CD8-positive, alpha-beta memory T cell (primary cell): ENCODE data around the gene C3AR1. TPM values are rescaled to one million over a fixed set of nuclear protein-coding genes. Genes with fewer than 3 reads are reported as not detected.

Experiments
- CTCF ChIA-PET: fragments of 350-600 bp; sonication (Branson Sonifier 250); formaldehyde crosslinking; loops from one replicate; lab custom pipeline; 2021; ENCODE audit warnings: antibody characterized with exemption; lab: Charles Lee
- POLR2A ChIA-PET: fragments of 350-600 bp; sonication (Branson Sonifier 250); formaldehyde crosslinking; loops from one replicate; lab custom pipeline; 2021; ENCODE audit warnings: antibody characterized with exemption; lab: Charles Lee
- DNase-seq, 5 donors: peaks; one replicate each; pipeline versions ENCODE4 v3.0.0 to v3.0.0-alpha.2; 2020 to 2022; ENCODE audit warnings: mixed read lengths in 1 of 5
- H3K27ac ChIP-seq: one replicate; pipeline ENCODE4 v1.7.0; 2013; ENCODE audit warnings: low read depth, mild to moderate bottlenecking, low read length, moderate library complexity
- H3K27me3 ChIP-seq: 2 replicates; pipeline ENCODE4 v1.7.0; 2013; ENCODE audit warnings: low read length, mild to moderate bottlenecking; ENCODE audit not compliant: insufficient read depth, poor library complexity, severe bottlenecking
- H3K36me3 ChIP-seq: 2 replicates; pipeline ENCODE4 v1.7.0; 2013; ENCODE audit warnings: mild to moderate bottlenecking, low read length, moderate library complexity; ENCODE audit not compliant: insufficient read depth
- H3K4me1 ChIP-seq: 2 replicates; pipeline ENCODE4 v1.7.0; 2013; ENCODE audit warnings: mild to moderate bottlenecking, low read length, moderate library complexity; ENCODE audit not compliant: insufficient read depth
- H3K4me3 ChIP-seq: 2 replicates; pipeline ENCODE4 v1.7.0; 2013; ENCODE audit warnings: mild to moderate bottlenecking, low read length
- H3K9me3 ChIP-seq: 2 replicates; pipeline ENCODE4 v1.7.0; 2013; ENCODE audit warnings: mild to moderate bottlenecking, low read length
- H3K27ac Mint-ChIP-seq, 8 donors: one replicate each; pipeline ENCODE4 v1.8.0; 2020 to 2021; ENCODE audit warnings: mixed read lengths in 8 of 8, mild to moderate bottlenecking in 6 of 8, inconsistent platforms in 3 of 8, moderate library complexity in 3 of 8
- H3K27me3 Mint-ChIP-seq, 2 donors: one replicate each; pipeline ENCODE4 v1.8.0; 2020 to 2021; ENCODE audit warnings: mixed read lengths in 2 of 2, mild to moderate bottlenecking in 1 of 2, moderate library complexity in 1 of 2
- H3K36me3 Mint-ChIP-seq, 3 donors: one replicate each; pipeline ENCODE4 v1.8.0; 2020 to 2021; ENCODE audit warnings: mixed read lengths in 3 of 3, inconsistent platforms in 1 of 3, mild to moderate bottlenecking in 1 of 3
- H3K4me1 Mint-ChIP-seq, 3 donors: one replicate each; pipeline ENCODE4 v1.8.0; 2020 to 2021; ENCODE audit warnings: mixed read lengths in 3 of 3, inconsistent platforms in 1 of 3, mild to moderate bottlenecking in 1 of 3
- H3K4me3 Mint-ChIP-seq, 7 donors: one replicate each; pipeline ENCODE4 v1.8.0; 2020 to 2021; ENCODE audit warnings: mixed read lengths in 7 of 7, mild to moderate bottlenecking in 6 of 7, moderate library complexity in 4 of 7, inconsistent platforms in 2 of 7
- H3K9me3 Mint-ChIP-seq, 5 donors: one replicate each; pipeline ENCODE4 v1.8.0; 2020 to 2022; ENCODE audit warnings: mixed read lengths in 5 of 5, mild to moderate bottlenecking in 3 of 5, moderate library complexity in 2 of 5, inconsistent platforms in 1 of 5
- polyA plus RNA-seq: library from polyadenylated mRNA; unstranded; fragments of 300-500 nt; fragmentation: Illumina TruSeq; gene quantifications from one replicate; pipeline ENCODE4 v1.2.3, GENCODE V29; 2021
- total RNA-seq, 2 experiments: library from RNA; stranded (reverse); gene quantifications; one replicate each; pipeline ENCODE4 v1.2.3, GENCODE V29; 2021

C3AR1 gene
- total and polyA plus RNA-seq, 3 experiments from 2014 or later: 1.2 to 15.5 (median 2.0) TPM

DNA sequence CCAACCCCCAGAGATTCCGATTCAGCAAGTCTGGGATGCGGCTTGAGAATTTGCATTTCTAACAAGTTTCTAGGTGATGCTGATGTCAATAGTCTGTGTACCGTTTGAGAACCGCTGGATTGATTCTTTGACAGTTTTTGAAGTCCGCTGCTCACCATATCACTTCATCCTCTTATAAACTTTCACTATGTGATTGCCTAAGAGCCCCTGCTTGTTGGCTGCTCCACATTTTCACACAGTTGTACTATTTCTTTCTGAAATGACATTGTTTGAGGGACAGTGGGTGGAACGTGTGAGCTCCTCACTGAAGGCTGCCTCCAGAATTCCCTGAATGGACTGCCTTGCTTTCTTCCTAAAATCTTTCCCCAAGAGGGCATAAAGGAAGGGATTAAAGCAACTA, 7.7 kb downstream of the C3AR1 start:
- Mint-ChIP-seq H3K27me3 (no peaks in the 10 kb centered on the region), H3K9me3 (no peaks in the 10 kb centered on the region), H3K4me1 (peaks cover 3 to 8% (median 4%) of the 10 kb centered on the region in 3 donors), H3K27ac (no peak overlapping the region), H3K4me3 (no peak overlapping the region), H3K36me3 (peaks cover 0 to 37% (median 17%) of the 10 kb centered on the region in 3 donors)
- POLR2A ChIA-PET: no interaction called here
- no peak for DNase-seq
- H3K27ac ChIP-seq: no peak overlapping the region
- CTCF ChIA-PET: interaction anchor here (0.9 to 3.3 kb wide), 3 partner anchors 13 to 332 kb away, joined by 3 to 12 read pairs (median 6); no protein-coding TSS in a partner anchor
- no peaks in the 10 kb centered on the region for H3K27me3 ChIP-seq
- H3K4me3 ChIP-seq: no peak overlapping the region
- peaks cover 15% of the 10 kb centered on the region for H3K36me3 ChIP-seq
- no peaks in the 10 kb centered on the region for H3K9me3 ChIP-seq
- H3K4me1 ChIP-seq: no peaks in the 10 kb centered on the region

DNA sequence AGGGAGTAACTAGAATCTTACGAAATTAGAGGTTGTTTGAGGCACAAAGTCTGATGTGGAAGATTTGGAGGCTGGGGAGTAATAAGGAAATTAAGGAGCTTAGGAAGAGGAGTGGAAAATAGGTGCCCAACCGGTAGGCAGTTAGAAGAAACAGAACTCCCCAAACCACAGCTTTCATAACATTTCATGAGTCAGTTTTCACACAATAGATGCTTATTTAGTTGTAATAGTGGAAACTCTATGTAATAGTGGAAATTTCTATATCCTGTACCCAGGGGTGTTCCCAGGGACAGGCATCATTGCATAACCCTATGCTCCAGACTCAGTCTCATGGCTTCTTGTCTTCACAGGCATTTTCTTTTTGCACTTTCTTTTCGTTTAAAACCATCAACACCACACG, 8.3 kb downstream of the C3AR1 start:
- Histone ChIP-seq H3K4me3 (no peak overlapping the region), H3K4me1 (no peaks in the 10 kb centered on the region), H3K9me3 (no peaks in the 10 kb centered on the region), H3K36me3 (peaks cover 19% of the 10 kb centered on the region), H3K27me3 (no peaks in the 10 kb centered on the region), H3K27ac (no peak overlapping the region)
- Mint-ChIP-seq H3K27ac (peak overlapping the region in 5 of 8 donors; percentile 9 to 73 (median 57)), H3K4me3 (no peak overlapping the region), H3K4me1 (peaks cover 0 to 4% (median 0%) of the 10 kb centered on the region in 3 donors), H3K27me3 (no peaks in the 10 kb centered on the region), H3K9me3 (no peaks in the 10 kb centered on the region), H3K36me3 (peaks cover under 1 to 43% (median 17%) of the 10 kb centered on the region in 3 donors)
- DNase-seq: no peak
- ChIA-PET POLR2A (no interaction called here), CTCF (interaction anchor here (0.9 to 3.3 kb wide), 4 partner anchors 13 to 332 kb away, joined by 3 to 12 read pairs (median 5); no protein-coding TSS in a partner anchor)

DNA sequence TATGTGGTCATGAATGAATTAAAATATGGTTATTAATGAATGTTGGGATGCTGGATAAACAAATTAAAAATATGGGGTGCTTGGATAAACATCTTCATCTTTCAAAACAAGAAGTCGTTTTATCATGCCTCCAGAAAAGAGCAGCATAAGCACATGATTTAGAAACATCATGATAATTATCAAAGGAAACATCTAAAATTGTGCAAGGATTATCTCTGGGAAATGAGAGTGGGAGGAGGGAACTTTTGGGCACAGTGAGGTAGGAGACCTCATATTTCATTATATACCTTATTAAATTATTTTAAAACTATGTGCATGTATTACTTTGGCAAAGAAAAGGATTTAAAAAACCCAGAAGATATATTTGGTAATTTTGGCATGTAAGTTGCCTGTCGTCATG, 8.9 kb downstream of the C3AR1 start:
- Mint-ChIP-seq H3K4me1 (peaks cover 0 to 4% (median 0%) of the 10 kb centered on the region in 3 donors), H3K4me3 (no peak overlapping the region), H3K9me3 (no peaks in the 10 kb centered on the region), H3K27me3 (no peaks in the 10 kb centered on the region), H3K36me3 (peaks cover 4 to 49% (median 21%) of the 10 kb centered on the region in 3 donors), H3K27ac (peak overlapping the region in 6 of 8 donors; percentile 24 to 61 (median 47))
- H3K27ac ChIP-seq: no peak overlapping the region
- no peaks in the 10 kb centered on the region for H3K4me1 ChIP-seq
- H3K36me3 ChIP-seq: peaks cover 19% of the 10 kb centered on the region
- no peak overlapping the region for H3K4me3 ChIP-seq
- no peaks in the 10 kb centered on the region for H3K9me3 ChIP-seq
- POLR2A ChIA-PET: interaction anchor here (0.6 kb wide), 1 partner anchor 121 kb away, joined by 4 read pairs; no protein-coding TSS in a partner anchor
- CTCF ChIA-PET: interaction anchor here (1.1 to 3.3 kb wide), 3 partner anchors 12 to 21 kb away, joined by 4 to 12 read pairs (median 6); no protein-coding TSS in a partner anchor
- no peak for DNase-seq
- no peaks in the 10 kb centered on the region for H3K27me3 ChIP-seq

DNA sequence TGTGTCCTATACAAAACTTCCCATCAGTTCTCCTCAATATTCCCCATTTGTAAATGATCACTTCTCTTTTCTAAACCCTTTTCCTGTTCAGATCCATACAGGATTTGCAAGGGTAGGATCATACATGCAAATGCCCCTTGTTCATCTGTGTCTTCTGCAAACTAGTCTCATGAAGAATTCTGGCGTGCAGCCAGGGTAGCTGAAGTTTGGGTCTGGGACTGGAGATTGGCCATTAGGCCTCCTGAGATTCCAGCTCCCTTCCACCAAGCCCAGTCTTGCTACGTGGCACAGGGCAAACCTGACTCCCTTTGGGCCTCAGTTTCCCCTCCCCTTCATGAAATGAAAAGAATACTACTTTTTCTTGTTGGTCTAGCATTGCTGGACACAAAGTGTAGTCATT, 11.3 kb downstream of the C3AR1 start:
- Histone ChIP-seq H3K9me3 (no peaks in the 10 kb centered on the region), H3K4me1 (no peaks in the 10 kb centered on the region), H3K36me3 (peaks cover 32% of the 10 kb centered on the region), H3K27me3 (no peaks in the 10 kb centered on the region), H3K27ac (no peak overlapping the region), H3K4me3 (no peak overlapping the region)
- Mint-ChIP-seq H3K9me3 (no peaks in the 10 kb centered on the region), H3K27me3 (no peaks in the 10 kb centered on the region), H3K4me1 (no peaks in the 10 kb centered on the region), H3K27ac (peak overlapping the region in 2 of 8 donors; percentile 16 to 44), H3K4me3 (no peak overlapping the region), H3K36me3 (peaks cover 9 to 64% (median 26%) of the 10 kb centered on the region in 3 donors)
- POLR2A ChIA-PET: interaction anchor here (0.6 kb wide), 1 partner anchor 10 kb away, joined by 3 read pairs; no protein-coding TSS in a partner anchor
- no peak for DNase-seq
- CTCF ChIA-PET: no interaction called here

DNA sequence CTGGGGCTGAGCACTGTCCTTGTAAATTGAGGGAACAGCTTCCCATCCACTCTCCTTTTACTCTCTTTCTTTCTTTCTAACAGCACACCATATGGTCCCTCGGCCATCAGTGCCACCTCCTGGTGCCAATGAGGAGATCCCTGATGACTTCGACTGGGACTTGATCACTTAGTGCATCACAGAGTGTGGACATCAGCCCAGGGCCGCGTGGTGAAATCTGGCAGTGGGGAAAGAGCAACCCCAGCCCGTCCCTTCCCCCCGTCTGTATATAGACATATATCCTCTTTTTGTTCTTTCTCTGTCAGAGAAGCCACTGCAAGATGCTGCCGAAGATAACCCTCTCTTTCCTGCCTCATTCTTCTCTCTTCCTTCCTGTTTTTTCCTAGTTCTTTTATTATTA, 13.5 kb downstream of the C3AR1 start:
- Mint-ChIP-seq H3K27me3 (no peaks in the 10 kb centered on the region), H3K9me3 (no peaks in the 10 kb centered on the region), H3K27ac (peak overlapping the region in 2 of 8 donors; percentile 29 to 32), H3K4me1 (no peaks in the 10 kb centered on the region), H3K36me3 (peaks cover 13 to 76% (median 35%) of the 10 kb centered on the region in 3 donors), H3K4me3 (no peak overlapping the region)
- Histone ChIP-seq H3K9me3 (no peaks in the 10 kb centered on the region), H3K27ac (no peak overlapping the region), H3K4me1 (no peaks in the 10 kb centered on the region), H3K36me3 (peaks cover 54% of the 10 kb centered on the region), H3K27me3 (no peaks in the 10 kb centered on the region), H3K4me3 (no peak overlapping the region)
- no peak for DNase-seq
- POLR2A ChIA-PET: no interaction called here
- CTCF ChIA-PET: interaction anchor here (1.4 kb wide), 1 partner anchor 26 kb away, joined by 3 read pairs; no protein-coding TSS in a partner anchor

DNA sequence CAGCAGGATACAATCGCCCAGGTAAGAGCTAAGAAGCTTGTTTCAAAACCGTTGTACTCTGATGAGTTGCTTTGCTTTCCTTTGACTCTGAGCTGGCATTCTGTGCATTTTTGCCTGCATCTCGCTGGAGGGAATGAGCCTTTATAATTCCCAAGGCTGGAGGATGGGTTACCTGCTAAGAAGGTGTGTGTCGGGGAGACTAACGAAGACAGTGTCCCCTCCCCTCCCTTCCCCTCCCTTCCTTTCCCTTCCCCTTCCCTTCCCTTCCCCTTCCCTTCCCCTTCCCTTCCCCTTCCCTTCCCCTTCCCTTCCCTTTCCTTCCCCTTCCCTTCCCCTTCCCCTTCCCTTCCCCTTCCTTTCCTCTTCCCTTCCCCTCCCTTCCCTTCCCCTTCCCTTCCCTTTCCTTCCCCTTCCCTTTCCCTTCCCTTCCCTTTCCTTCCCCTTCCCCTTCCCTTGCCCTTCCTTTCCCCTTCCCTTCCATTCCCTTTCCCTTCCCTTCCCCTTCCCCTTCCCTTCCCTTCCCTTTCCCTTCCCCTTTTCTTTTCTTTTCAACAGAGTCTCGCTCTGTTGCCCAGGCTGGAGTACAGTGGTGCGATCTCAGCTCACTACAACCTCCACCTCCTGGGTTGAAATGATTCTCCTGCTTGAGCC, 15.4 kb downstream of the C3AR1 start:
- Mint-ChIP-seq H3K4me1 (peaks cover 6 to 11% (median 8%) of the 10 kb centered on the region in 3 donors), H3K9me3 (no peaks in the 10 kb centered on the region), H3K4me3 (no peak overlapping the region), H3K36me3 (peaks cover 20 to 92% (median 39%) of the 10 kb centered on the region in 3 donors), H3K27ac (peak overlapping the region in 2 of 8 donors; percentile 7 to 56), H3K27me3 (no peaks in the 10 kb centered on the region)
- no peak for DNase-seq
- Histone ChIP-seq H3K36me3 (peaks cover 58% of the 10 kb centered on the region), H3K9me3 (no peaks in the 10 kb centered on the region), H3K27ac (no peak overlapping the region), H3K4me1 (no peaks in the 10 kb centered on the region), H3K27me3 (no peaks in the 10 kb centered on the region), H3K4me3 (no peak overlapping the region)
- POLR2A ChIA-PET: interaction anchor here (1.4 kb wide), 1 partner anchor 15 kb away, joined by 4 read pairs; the partner anchor contains the start of gene C3AR1
- CTCF ChIA-PET: interaction anchor here (1.0 to 8.8 kb wide), 2 partner anchors 9 to 28 kb away, joined by 5 to 130 read pairs; no protein-coding TSS in a partner anchor

DNA sequence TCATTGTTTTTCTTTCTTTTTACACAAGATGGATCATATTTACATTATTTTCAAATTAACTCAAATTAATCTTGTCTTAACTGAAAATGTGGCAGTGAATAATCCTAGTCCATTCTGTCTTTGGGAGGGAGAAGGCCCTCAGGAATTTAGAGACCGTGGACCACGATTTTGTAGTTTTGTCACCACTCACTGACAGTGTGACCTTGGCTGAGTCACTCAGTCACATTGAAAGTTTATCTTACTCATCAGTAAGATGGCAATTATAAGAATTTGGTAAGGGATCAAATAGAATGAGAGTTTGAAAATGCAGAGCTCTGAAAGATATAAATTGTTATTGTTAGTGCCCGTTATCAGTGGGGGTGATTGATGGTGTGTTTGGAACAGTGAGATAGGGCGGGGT, 17.3 kb downstream of the C3AR1 start:
- Mint-ChIP-seq H3K27ac (peak overlapping the region in 1 of 8 donors; percentile 37), H3K36me3 (peaks cover 21 to 92% (median 37%) of the 10 kb centered on the region in 3 donors), H3K4me1 (peaks cover 7 to 11% (median 8%) of the 10 kb centered on the region in 3 donors), H3K27me3 (no peaks in the 10 kb centered on the region), H3K4me3 (no peak overlapping the region), H3K9me3 (no peaks in the 10 kb centered on the region)
- Histone ChIP-seq H3K4me3 (no peak overlapping the region), H3K27ac (no peak overlapping the region), H3K4me1 (no peaks in the 10 kb centered on the region), H3K9me3 (no peaks in the 10 kb centered on the region), H3K27me3 (no peaks in the 10 kb centered on the region), H3K36me3 (peaks cover 53% of the 10 kb centered on the region)
- ChIA-PET POLR2A (interaction anchor here (0.6 kb wide), 1 partner anchor 854 kb away, joined by 7 read pairs; no protein-coding TSS in a partner anchor), CTCF (interaction anchor here (1.0 to 8.8 kb wide), 2 partner anchors 11 to 30 kb away, joined by 4 to 130 read pairs; no protein-coding TSS in a partner anchor)
- no peak for DNase-seq

DNA sequence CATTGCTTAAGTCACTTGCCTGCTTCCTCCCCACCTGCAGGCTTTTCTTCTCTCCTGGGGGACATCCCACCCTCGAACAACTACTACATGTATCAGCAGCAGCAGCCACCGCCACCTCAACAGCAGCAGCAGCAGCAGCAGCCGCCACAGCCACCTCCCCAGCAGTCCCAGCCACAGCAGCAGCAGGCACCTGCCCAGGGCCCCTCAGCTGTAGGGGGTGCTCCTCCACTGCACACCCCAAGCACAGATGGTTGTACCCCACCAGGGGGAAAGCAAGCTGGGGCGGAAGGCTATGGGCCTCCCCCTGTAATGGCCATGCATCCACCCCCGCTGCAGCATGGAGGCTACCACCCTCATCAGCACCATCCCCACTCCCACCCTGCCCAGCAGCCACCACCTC, 18.3 kb downstream of the C3AR1 start:
- no peak overlapping the region for H3K4me3 Mint-ChIP-seq
- ChIA-PET CTCF (interaction anchor here (1.0 to 8.8 kb wide), 2 partner anchors 12 to 31 kb away, joined by 4 to 130 read pairs; no protein-coding TSS in a partner anchor), POLR2A (no interaction called here)
- DNase-seq: no peak
- Histone ChIP-seq H3K4me3 (no peak overlapping the region), H3K36me3 (peaks cover 50% of the 10 kb centered on the region), H3K4me1 (no peaks in the 10 kb centered on the region), H3K9me3 (no peaks in the 10 kb centered on the region), H3K27me3 (no peaks in the 10 kb centered on the region), H3K27ac (no peak overlapping the region)
- H3K27ac Mint-ChIP-seq: peak overlapping the region in 4 of 8 donors; percentile 26 to 60 (median 46)
- no peaks in the 10 kb centered on the region for H3K9me3 Mint-ChIP-seq
- no peaks in the 10 kb centered on the region for H3K27me3 Mint-ChIP-seq
- peaks cover 7 to 11% (median 8%) of the 10 kb centered on the region in 3 donors for H3K4me1 Mint-ChIP-seq
- H3K36me3 Mint-ChIP-seq: peaks cover 27 to 92% (median 41%) of the 10 kb centered on the region in 3 donors
